Activated CD8-positive, alpha-beta memory T cell treated with anti-CD3 and anti-CD28 coated beads for 24 hours (primary cell): ENCODE measurements around the gene EGFL8.
"Not testable (repeated sequence)": the region's sequence is repeated elsewhere in the genome, so short reads cannot be mapped to it uniquely, and the experiment has no call there.

Experiments used
- DNase-seq: peaks from one replicate; pipeline ENCODE4 v3.0.0-alpha.2; 2020

EGFL8 gene

DNA sequence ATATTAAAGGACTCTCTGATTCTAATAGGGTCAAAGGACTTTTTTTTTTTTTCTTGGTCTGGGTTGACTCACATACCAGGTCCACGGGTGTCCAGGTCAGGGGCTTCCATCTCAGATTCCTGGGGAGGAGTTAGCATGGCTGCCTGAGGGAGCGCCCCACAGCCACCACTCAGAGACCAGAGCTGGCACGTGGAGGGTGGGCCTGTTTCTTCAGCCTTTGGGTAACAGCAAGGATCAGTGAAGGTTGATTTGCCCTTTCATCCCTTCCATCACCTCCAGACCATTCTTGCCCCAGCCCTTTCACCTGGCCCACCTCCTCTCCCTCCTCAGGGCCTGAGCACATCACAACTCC, 33.9 kb downstream of the EGFL8 start:
- no peak for DNase-seq

DNA sequence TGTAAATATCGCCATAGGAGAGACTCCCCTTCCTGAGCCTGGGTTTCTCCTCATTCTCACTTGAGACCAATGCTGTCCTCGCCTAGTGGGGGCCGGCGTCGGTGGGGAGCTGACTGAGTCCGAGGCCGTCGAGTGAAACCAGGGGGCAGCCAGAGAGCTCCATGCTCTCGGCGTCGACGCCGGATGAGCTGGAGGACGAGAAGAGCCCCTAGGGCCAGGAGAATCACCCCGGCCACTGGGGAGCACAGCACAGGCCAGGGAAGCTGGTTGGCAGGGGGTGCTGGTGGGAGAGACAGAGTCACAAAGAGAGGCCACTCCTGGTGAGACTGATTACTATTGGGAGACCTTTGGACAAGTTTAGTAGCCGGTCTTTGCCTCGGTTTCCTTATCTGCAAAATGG, 34.5 kb downstream of the EGFL8 start:
- DNase-seq, result no peak

DNA sequence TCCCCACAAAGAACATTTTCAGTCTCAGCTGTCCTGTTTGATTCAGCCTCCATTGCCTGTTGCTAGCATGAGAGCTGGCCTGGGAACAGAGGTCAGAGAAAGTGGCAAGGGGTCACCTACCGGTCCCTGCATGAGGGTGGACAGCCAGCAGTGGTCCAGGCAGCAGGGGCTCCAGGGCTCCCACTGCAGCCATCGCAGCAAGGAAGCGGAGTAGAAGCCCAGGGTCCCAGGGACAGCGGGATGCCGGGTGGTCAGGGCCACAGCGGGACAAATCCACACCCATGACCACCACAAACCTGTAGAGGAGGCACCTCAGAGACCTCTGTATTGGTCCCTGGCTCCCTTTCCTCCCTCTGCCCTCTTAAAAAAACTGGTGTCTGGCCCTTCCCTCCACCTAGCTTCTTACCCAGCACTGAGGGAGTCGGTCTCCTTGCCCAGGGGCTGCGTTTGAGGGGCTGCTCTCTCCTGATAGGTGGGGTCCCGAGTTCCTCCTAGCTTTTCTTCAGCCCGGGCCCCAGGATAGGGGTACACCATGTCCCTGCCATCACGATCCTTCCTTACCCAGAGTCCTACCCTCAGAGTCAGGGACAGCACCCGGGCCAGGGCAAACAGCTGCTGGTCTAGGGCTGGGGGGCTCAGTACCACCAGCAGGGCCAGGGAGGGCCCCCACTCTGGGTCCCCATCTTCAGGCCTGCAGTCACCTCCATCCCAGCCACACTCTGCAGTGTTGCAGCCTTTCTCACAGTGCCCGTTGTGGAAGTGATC, 36.5 kb downstream of the EGFL8 start:
- no peak for DNase-seq

DNA sequence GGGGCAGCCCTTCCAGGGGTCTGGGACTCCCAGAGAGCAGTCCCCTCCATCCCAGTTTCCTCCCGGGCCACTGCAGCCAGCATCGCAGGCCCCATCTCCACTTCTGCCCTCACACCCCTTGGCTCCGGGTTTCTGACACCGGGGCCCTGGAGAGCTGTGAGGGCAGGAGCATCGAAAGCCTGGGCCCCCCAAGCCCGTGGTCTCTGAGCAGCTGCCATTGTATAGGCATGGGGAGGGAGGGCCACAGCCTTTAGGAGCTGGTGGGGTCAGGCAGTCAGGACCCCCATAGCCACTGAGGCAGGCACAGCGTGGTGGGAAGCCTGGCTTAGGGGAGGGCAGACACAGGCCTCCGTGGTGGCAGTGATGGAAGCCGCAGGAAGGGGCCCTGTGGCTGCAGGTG, 37.8 kb downstream of the EGFL8 start:
- DNase-seq, result no peak

DNA sequence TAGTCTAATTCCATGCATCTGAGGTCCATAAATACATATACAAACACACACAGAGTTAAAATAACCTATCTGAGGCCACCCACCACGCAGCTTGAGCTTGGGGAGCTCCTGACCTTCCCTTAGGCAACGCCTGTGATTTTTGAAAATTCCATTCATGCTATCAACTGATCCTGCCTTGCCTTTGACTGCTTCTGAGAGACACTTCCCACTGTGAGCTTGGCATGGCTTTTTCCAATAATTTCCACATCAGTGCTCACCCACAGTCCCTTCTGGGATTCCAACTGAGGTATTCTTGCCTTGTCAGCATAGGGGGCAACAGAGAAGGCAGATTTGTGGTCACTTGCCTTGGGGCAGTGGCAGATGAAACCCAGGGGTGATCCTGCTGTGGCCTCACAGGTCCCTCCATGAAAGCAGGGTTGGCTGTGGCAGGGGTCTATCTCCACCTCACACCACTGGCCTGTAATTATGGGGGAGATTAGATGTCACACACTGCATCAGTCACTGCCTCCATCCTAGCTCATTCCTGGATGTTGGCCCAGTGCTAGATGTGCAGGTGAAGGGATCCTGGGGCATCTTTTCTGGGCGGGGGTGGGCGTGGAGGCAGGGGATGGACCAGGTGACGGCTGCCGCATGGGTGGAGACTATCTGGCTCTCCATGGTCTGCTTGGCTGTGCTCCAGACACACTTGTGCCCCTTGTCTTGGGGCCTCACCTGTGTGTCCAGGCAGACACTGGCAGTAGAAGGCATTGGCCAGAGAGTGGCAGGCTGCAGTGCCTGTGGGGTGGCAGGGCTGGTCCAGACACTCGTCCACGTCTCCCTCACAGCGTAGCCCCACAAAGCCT, 39.3 kb downstream of the EGFL8 start:
- DNase-seq, result no peak

DNA sequence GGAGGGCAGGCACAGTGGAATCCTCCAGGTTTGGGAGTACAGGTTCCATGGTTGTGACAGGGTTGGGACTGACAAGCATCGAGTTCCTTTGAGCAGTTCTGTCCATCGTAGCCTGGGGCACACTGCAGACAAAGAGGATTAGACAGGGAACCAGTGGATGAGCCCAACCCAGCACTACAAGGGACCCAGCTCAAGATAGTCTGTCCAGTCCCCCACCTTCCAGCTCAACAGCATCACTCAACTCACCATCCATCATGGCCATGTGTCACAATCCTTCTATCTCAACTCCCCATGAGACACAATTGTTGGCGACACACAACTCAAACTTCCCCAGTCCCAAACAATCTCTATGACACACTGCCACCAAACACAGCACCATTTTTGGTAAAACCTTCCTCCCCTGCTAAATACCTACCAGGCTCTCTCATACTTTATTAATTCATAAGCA, 39.9 kb downstream of the EGFL8 start:
- DNase-seq, result no peak

DNA sequence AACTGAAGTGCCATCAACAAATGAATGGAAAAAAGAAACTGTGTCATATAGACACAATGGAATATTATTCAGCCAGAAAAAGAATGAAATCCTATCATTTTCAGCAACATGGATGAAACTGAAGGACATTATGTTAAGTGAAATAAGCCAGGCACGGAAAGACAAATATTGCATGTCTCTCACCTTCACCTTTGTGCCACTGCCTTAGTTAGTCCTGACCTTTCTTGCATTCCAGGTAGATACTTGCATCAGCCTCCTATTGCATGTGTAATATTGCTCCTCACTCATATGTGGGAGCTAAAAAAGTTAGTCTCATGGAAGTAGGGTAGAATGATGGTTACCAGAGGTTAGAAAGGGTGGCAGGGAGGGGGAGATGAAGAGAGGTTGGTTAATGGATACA, 44.6 kb downstream of the EGFL8 start:
- no peak for DNase-seq

DNA sequence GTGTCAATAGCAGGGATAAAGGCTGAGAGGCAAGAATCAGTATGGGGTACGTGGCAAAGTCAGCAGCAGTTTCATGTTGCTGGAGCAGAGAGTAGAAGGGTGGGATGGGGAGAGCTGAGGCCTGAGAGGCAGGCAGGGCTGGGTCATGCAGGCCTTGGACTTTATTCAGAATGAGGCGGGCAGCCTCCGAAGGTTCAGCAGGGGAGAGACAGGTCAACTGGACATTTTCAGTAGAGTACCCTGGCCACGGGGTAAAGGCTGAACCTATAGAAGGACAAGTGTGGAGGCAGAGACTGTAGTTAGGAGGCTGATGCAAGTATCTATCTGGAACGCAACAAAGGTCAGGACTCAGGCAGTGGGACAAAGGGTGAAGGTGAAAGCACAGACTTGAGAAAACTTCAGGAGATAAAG, 45.8 kb downstream of the EGFL8 start:
- DNase-seq, result no peak

DNA sequence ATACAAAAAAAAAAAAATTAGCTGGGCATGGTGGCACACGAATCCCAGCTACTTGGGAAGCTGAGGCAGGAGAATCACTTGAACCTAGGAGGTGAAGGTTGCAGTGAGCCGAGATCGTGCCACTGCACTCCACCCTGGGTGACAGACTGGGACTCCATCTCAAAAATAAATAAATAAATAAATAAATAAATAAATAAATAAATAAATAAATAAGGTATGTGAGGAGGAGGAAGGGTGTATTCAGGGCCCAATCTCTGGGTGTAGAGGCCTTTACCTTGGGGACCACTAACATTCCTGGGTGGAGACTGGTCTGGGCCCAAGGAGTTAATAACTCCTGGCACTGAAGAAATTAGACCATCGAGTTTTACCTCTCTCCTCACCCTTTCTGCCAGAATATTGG, 47.0 kb downstream of the EGFL8 start:
- not testable (repeated sequence) for DNase-seq

DNA sequence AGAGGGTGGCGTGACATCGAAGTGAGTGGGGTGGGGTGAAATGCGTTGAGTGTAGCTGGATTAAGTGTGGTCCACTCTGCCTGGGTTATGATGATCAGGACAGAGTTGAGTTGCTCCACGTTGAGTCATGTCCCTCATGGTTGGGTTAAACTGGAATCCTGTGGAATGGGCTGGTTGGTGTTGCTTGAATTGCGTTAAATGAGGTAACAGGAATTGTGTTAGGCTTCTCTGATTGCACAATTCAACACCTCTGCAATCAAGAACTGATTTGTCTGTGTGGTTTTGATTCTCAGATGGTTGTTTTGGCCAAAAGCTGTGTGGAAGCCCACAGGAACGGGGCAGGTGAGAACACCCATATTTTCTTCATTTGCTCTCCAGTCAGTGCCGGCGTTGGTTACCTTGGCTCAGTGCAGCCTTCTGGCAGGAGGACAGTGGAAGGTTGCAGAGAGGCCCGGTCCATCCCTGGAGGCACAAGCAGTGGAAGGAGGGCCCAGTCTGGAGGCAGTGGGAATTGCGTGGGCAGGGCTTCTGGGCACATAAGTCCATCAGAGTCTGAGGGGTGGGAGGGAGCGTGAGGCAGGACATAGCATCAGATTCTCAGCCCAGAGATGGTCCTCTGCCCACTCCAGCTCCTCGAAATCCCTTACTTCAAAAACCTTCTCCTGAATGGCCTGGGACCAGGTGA, 47.8 kb downstream of the EGFL8 start:
- DNase-seq, result no peak

DNA sequence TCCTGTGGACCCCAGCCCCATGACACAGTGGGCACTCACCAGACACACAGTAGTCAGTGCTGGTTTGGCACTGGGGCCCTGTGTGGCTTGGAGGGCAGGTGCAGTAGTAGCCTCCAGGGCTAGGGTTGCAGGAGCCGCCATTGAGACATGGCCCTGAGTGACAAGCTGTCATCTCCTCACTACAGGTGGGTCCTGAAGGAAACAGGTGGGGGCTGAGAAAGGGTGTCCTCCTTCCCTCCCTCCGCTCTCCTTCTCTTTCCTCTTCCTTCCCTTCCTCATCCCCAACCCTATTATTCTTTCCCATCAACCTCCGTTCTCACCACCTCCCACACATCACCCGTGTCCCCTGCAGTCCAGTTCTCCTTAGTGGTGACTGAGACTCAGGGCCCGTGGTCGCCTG, 49.3 kb downstream of the EGFL8 start:
- DNase-seq, result no peak

DNA sequence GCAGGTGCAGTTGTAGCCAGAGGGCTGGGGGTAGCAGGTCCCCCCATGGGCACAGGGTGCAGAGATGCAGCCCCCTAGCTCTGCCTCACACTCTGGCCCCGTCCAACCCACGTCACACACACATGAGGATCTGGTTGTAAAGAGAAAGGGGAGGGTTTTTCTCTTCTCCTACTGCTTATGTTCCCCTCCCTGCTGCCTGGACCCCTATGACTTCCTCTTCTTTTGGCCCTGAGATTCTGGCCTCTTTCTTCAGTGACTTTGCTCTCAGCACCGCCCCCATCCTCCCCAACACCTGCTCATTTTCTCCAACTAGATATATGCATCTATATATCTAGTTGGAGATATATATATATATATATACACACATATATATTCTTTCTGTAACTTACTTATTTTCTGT, 49.7 kb downstream of the EGFL8 start:
- no peak for DNase-seq

DNA sequence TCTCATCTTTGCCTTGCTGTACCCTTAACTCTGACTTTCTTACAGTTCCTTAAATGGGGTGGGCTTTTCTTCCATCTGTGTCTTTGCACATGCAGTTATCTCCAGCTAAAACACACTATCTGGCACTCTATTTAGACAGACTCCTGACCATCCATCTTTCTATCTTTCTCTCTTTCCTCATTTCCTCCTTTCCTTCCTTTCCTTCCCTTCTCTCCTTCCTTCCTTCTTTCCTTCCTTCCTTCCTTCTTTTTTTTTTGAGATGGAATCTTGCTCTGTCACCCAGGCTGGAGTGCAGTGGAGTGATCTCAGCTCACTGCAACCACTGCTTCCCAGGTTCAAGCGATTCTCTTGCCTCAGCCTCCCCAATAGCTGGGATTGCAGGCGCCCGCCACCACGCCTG, 51.2 kb downstream of the EGFL8 start:
- DNase-seq, result no peak

DNA sequence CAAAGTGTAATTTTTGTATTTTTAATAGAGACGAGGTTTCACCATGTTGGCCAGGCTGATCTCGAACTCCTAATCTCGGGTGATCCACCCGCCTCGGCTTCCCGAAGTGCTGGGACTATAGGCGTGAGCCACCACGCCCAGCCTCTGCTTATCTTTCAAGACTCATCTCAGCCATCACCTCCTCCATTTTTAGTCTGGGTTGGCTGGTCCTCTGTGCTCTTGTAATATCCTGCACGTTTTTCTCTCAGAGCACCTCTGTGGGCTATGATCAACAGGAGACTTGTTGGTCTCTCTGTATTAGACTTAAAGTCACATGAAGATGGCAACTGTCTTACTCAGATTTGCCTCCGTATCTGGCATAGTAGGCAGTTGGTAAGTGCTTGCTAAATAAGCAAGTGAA, 51.9 kb downstream of the EGFL8 start:
- DNase-seq, result no peak

DNA sequence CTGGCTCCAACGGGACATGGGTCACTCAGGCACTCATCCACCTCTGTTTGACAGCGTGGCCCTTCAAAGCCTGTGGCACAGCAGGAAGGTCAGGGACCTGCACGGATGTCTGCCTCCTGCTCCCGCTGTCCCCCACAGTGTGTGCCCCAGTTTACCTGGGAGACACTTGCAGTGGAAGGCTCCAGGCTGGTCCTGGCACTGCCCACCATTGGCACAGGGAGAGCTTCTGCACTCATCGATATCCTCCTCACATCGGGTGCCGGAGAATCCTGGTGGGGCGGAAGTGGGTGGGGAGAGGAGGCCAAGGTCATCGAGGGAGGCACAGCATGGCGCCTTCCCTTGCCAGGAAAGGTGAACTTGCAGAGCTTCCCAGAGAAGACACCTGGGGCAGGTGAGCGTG, 52.6 kb downstream of the EGFL8 start:
- no peak for DNase-seq
